Loucy (cell line): ENCODE results near the gene DLG2.

Experiments
- H2AFZ ChIP-seq: fragments of 200-600 bp; sonication (generic); 2 replicates; pipeline ENCODE4 v1.6.0; 2016; ENCODE audit warnings: antibody characterized with exemption, mild to moderate bottlenecking, low read length, moderate library complexity
- H3F3A ChIP-seq: fragments of 200-600 bp; 2 replicates; pipeline ENCODE4 v1.6.0; 2016; ENCODE audit warnings: antibody characterized with exemption, low read depth, mild to moderate bottlenecking
- H3K27me3 ChIP-seq: fragments of 200-600 bp; sonication (generic); 2 replicates; pipeline ENCODE4 v1.6.1; 2014; ENCODE audit warnings: low read length, mild to moderate bottlenecking; ENCODE audit not compliant: insufficient read depth, poor library complexity, severe bottlenecking
- H3K36me3 ChIP-seq: fragments of 200-600 bp; sonication (generic); 2 replicates; pipeline ENCODE4 v1.6.1; 2016; ENCODE audit warnings: low read length; ENCODE audit not compliant: insufficient read depth
- H3K4me1 ChIP-seq: fragments of 200-600 bp; sonication (generic); 2 replicates; pipeline ENCODE4 v1.5.1; 2014; ENCODE audit warnings: low read length, mild to moderate bottlenecking; ENCODE audit not compliant: insufficient read depth, poor library complexity, severe bottlenecking
- H3K4me2 ChIP-seq: fragments of 200-600 bp; sonication (generic); 2 replicates; pipeline ENCODE4 v1.6.0; 2014; ENCODE audit warnings: antibody characterized with exemption, low read length, low read depth, mild to moderate bottlenecking; ENCODE audit not compliant: poor library complexity, severe bottlenecking
- H3K4me3 ChIP-seq: fragments of 200-600 bp; sonication (generic); 2 replicates; pipeline ENCODE4 v1.5.1; 2014; ENCODE audit warnings: low read length, mild to moderate bottlenecking, mixed read lengths; ENCODE audit not compliant: poor library complexity, severe bottlenecking
- H3K79me2 ChIP-seq: fragments of 200-600 bp; sonication (generic); 2 replicates; pipeline ENCODE4 v1.6.1; 2014; ENCODE audit warnings: low read length; ENCODE audit not compliant: insufficient read depth
- H3K9ac ChIP-seq: fragments of 200-600 bp; sonication (generic); 2 replicates; pipeline ENCODE4 v1.6.0; 2014; ENCODE audit warnings: mild to moderate bottlenecking, low read depth, low read length, moderate library complexity; ENCODE audit not compliant: poor library complexity, severe bottlenecking
- H3K9me2 ChIP-seq: fragments of 200-600 bp; sonication (generic); replicated peaks from 2 replicates; pipeline ENCODE4 v1.6.1; 2016; ENCODE audit warnings: low read depth, low read length, mixed read lengths
- H3K9me3 ChIP-seq: fragments of 200-600 bp; sonication (generic); 2 replicates; pipeline ENCODE4 v1.6.1; 2014; ENCODE audit warnings: mild to moderate bottlenecking, antibody characterized with exemption, low read length, low read depth; ENCODE audit not compliant: insufficient read depth
- H4K20me1 ChIP-seq: fragments of 200-600 bp; sonication (generic); 2 replicates; pipeline ENCODE4 v1.6.0; 2014; ENCODE audit warnings: antibody characterized with exemption, low read length, mild to moderate bottlenecking; ENCODE audit not compliant: insufficient read depth, poor library complexity, severe bottlenecking
- EZH2phosphoT487 ChIP-seq: fragments of 200-600 bp; IDR thresholded peaks from 2 replicates; pipeline ENCODE4 v1.6.1; 2018; ENCODE audit warnings: antibody characterized with exemption, mild to moderate bottlenecking, moderate library complexity, borderline replicate concordance
- TF ChIP-seq, protein P1 (sequence below): fragments of 200-600 bp; sonication (generic); conservative IDR thresholded peaks from 2 replicates; pipeline ENCODE4 v1.5.1; 2014; ENCODE audit warnings: mild to moderate bottlenecking, antibody characterized with exemption, low read length

Gene DLG2

DNA sequence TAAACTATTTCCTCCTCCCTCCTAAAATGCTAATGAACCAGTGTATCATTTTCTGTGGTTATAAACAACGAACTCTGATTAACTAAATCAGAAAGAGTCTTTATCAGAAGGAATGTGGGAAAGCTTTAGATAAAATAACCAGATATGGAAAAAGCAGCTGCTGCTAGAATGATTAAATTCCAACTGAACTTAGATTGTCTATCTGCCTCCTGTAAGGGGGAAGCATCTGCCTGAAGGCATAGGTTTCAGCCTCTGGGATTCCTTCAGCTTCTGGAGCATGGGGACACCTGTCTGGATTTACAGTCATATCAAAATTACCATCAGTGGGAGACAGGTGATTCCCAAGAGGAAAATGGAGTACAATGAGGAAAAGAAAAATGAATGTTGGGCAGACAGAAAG is 1245.5 kb downstream of the DLG2 start:
- no peaks in the 10 kb centered on the region for H3K4me1 ChIP-seq
- H3F3A ChIP-seq, result no peaks in the 10 kb centered on the region
- no peaks in the 10 kb centered on the region for H4K20me1 ChIP-seq
- H3K4me2 ChIP-seq, result no peak overlapping the region
- no peaks in the 10 kb centered on the region for H3K36me3 ChIP-seq
- H3K9me3 ChIP-seq, result no peaks in the 10 kb centered on the region
- H3K4me3 ChIP-seq, result no peak overlapping the region
- H3K27me3 ChIP-seq, result no peaks in the 10 kb centered on the region
- no peaks in the 10 kb centered on the region for H3K79me2 ChIP-seq
- H3K9me2 ChIP-seq, result no peaks in the 10 kb centered on the region
- H3K9ac ChIP-seq, result no peak overlapping the region
- no peak overlapping the region for H2AFZ ChIP-seq
- TF ChIP-seq, protein P1, sequence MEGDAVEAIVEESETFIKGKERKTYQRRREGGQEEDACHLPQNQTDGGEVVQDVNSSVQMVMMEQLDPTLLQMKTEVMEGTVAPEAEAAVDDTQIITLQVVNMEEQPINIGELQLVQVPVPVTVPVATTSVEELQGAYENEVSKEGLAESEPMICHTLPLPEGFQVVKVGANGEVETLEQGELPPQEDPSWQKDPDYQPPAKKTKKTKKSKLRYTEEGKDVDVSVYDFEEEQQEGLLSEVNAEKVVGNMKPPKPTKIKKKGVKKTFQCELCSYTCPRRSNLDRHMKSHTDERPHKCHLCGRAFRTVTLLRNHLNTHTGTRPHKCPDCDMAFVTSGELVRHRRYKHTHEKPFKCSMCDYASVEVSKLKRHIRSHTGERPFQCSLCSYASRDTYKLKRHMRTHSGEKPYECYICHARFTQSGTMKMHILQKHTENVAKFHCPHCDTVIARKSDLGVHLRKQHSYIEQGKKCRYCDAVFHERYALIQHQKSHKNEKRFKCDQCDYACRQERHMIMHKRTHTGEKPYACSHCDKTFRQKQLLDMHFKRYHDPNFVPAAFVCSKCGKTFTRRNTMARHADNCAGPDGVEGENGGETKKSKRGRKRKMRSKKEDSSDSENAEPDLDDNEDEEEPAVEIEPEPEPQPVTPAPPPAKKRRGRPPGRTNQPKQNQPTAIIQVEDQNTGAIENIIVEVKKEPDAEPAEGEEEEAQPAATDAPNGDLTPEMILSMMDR, result no peak
- no peak for TF ChIP-seq EZH2phosphoT487

GRCh38 chr11:84372381-84372950 is 1254.7 kb downstream of the DLG2 start:
- H3K27me3 ChIP-seq, result no peaks in the 10 kb centered on the region
- no peaks in the 10 kb centered on the region for H3K79me2 ChIP-seq
- no peaks in the 10 kb centered on the region for H3F3A ChIP-seq
- no peak overlapping the region for H3K9ac ChIP-seq
- H3K36me3 ChIP-seq, result no peaks in the 10 kb centered on the region
- no peak overlapping the region for H3K4me3 ChIP-seq
- no peaks in the 10 kb centered on the region for H3K9me2 ChIP-seq
- H2AFZ ChIP-seq, result no peak overlapping the region
- no peaks in the 10 kb centered on the region for H4K20me1 ChIP-seq
- H3K9me3 ChIP-seq, result no peaks in the 10 kb centered on the region
- H3K4me1 ChIP-seq, result no peaks in the 10 kb centered on the region
- TF ChIP-seq EZH2phosphoT487, result no peak
- TF ChIP-seq, protein P1, result no peak
- no peak overlapping the region for H3K4me2 ChIP-seq

GRCh38 chr11:84358034-84358433 is 1269.1 kb downstream of the DLG2 start:
- H3K9ac ChIP-seq, result no peak overlapping the region
- H2AFZ ChIP-seq, result no peak overlapping the region
- H3K4me1 ChIP-seq, result no peaks in the 10 kb centered on the region
- H3K9me3 ChIP-seq, result no peaks in the 10 kb centered on the region
- H3K4me3 ChIP-seq, result no peak overlapping the region
- H4K20me1 ChIP-seq, result no peaks in the 10 kb centered on the region
- no peaks in the 10 kb centered on the region for H3K27me3 ChIP-seq
- H3K9me2 ChIP-seq, result no peaks in the 10 kb centered on the region
- H3F3A ChIP-seq, result no peaks in the 10 kb centered on the region
- no peaks in the 10 kb centered on the region for H3K36me3 ChIP-seq
- no peak overlapping the region for H3K4me2 ChIP-seq
- no peaks in the 10 kb centered on the region for H3K79me2 ChIP-seq
- TF ChIP-seq EZH2phosphoT487, result no peak
- TF ChIP-seq, protein P1, result no peak
